RPMI8226 (cell line): ENCODE results near the gene IL1RL2.

ENCODE experiments used
- DNase-seq: peaks from one replicate; pipeline ENCODE4 v3.0.0-alpha.2; 2015

IL1RL2 gene

GRCh38 chr2:102240640-102241370, 54.0 kb downstream of the IL1RL2 start:
- peak; percentile 84 for DNase-seq

GRCh38 chr2:102241616-102242305, 54.9 kb downstream of the IL1RL2 start:
- DNase-seq = no peak

- DNase-seq = no peak
Measured at GRCh38 chr2:102245266-102246151, 58.7 kb downstream of the IL1RL2 start.

GRCh38 chr2:102250278-102250821, 63.5 kb downstream of the IL1RL2 start:
- no peak for DNase-seq

GRCh38 chr2:102251042-102251848, 64.4 kb downstream of the IL1RL2 start:
- peak; percentile 30 for DNase-seq

- DNase-seq = no peak
Measured at GRCh38 chr2:102251849-102252203, 65.0 kb downstream of the IL1RL2 start.

- no peak for DNase-seq
Measured at GRCh38 chr2:102252236-102252635, 65.4 kb downstream of the IL1RL2 start.

GRCh38 chr2:102253140-102253752, 66.4 kb downstream of the IL1RL2 start:
- DNase-seq = no peak

- DNase-seq = no peak
Measured at GRCh38 chr2:102253753-102254150, 66.9 kb downstream of the IL1RL2 start.

- DNase-seq = peak; percentile 5
Measured at GRCh38 chr2:102256276-102256675, 69.5 kb downstream of the IL1RL2 start.

GRCh38 chr2:102256874-102257462, 70.1 kb downstream of the IL1RL2 start:
- no peak for DNase-seq

GRCh38 chr2:102258025-102258385, 71.2 kb downstream of the IL1RL2 start:
- no peak for DNase-seq

GRCh38 chr2:102258386-102259074, 71.7 kb downstream of the IL1RL2 start:
- no peak for DNase-seq

- no peak for DNase-seq
Measured at GRCh38 chr2:102261467-102262135, 74.8 kb downstream of the IL1RL2 start.

GRCh38 chr2:102262216-102263129, 75.7 kb downstream of the IL1RL2 start:
- DNase-seq = no peak

GRCh38 chr2:102264952-102265351, 78.1 kb downstream of the IL1RL2 start:
- no peak for DNase-seq

GRCh38 chr2:102266204-102266603, 79.4 kb downstream of the IL1RL2 start:
- no peak for DNase-seq

- no peak for DNase-seq
Measured at GRCh38 chr2:102267774-102268173, 81.0 kb downstream of the IL1RL2 start.

GRCh38 chr2:102268510-102269199, 81.8 kb downstream of the IL1RL2 start:
- DNase-seq = no peak
